Astrocyte of the spinal cord (primary cell): ENCODE results near the gene ARMS2.
A peak's percentile ranks its signal among the peaks of the same experiment; 100 is the strongest.

ENCODE experiments used
- DNase-seq: peaks from one replicate; pipeline ENCODE4 v3.0.0; 2011; ENCODE audit warnings: low read depth, low spot score
- H3K4me3 ChIP-seq: 2 replicates; pipeline ENCODE4 v1.5.1; 2011; ENCODE audit warnings: low read depth, mild to moderate bottlenecking, low read length, moderate library complexity
- in situ Hi-C: cut with HindIII; loops from 2 replicates; pipeline ENCODE4 v1.10.0; 2017; ENCODE audit warnings: low sequenced_read_pairs
- TF ChIP-seq, protein P1 (sequence below): IDR thresholded peaks from 2 replicates; pipeline ENCODE4 v1.5.1; 2012; ENCODE audit warnings: low read depth, mild to moderate bottlenecking, low read length, inconsistent platforms

The ARMS2 gene, protein sequence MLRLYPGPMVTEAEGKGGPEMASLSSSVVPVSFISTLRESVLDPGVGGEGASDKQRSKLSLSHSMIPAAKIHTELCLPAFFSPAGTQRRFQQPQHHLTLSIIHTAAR

DNA sequence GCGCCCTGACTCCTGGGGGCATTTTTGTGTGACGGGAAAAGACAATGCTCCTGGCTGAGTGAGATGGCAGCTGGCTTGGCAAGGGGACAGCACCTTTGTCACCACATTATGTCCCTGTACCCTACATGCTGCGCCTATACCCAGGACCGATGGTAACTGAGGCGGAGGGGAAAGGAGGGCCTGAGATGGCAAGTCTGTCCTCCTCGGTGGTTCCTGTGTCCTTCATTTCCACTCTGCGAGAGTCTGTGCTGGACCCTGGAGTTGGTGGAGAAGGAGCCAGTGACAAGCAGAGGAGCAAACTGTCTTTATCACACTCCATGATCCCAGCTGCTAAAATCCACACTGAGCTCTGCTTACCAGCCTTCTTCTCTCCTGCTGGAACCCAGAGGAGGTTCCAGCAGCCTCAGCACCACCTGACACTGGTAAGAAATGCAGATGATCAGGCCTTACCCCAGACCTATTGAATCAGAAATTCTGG, at the start of gene ARMS2:
ARMS2 (plus strand) TSS at position 51 of the 478 bp plus-strand sequence; CDS start at position 126, 75 bp downstream.
- in situ Hi-C loops = no loop called here
- no peak for DNase-seq
- TF ChIP-seq, protein P1, sequence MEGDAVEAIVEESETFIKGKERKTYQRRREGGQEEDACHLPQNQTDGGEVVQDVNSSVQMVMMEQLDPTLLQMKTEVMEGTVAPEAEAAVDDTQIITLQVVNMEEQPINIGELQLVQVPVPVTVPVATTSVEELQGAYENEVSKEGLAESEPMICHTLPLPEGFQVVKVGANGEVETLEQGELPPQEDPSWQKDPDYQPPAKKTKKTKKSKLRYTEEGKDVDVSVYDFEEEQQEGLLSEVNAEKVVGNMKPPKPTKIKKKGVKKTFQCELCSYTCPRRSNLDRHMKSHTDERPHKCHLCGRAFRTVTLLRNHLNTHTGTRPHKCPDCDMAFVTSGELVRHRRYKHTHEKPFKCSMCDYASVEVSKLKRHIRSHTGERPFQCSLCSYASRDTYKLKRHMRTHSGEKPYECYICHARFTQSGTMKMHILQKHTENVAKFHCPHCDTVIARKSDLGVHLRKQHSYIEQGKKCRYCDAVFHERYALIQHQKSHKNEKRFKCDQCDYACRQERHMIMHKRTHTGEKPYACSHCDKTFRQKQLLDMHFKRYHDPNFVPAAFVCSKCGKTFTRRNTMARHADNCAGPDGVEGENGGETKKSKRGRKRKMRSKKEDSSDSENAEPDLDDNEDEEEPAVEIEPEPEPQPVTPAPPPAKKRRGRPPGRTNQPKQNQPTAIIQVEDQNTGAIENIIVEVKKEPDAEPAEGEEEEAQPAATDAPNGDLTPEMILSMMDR = no peak
- no peak within 1 kb of the TSS for H3K4me3 ChIP-seq

DNA sequence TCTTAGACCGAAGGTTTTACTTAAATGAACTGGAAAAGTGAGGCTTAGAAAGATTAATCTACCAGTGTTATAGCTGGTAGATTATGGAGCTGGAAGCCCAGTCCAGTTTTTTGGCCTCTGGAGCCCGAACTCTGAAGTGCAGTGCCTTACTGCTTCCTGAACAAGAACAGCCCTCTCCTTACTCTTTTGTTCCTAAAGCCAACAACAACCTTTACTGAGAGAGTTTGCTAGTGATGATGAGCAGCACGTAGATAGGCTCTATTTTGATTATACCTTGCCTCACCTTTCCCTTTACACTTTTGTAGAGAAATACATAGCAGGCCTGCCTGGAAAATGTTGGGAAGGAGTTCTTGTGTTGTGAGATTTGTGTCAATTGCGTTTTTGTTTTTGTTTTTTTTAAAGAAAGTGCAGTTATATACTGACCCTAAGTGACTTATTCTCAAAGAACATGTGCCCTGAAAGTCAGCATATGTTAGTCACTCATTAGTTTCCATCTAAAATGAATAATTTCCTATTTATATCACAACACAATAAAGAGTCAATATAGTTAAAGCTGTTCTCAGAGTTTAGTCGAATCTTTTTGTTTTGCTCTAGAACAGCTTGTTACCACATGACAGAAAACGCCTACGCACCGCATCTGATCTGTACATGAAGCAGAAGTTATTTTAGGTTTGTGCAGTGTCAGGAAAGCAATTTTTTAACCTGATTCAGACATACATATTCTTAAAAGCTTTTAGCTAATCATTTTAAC, 46.9 kb upstream of the ARMS2 start:
- TF ChIP-seq, protein P1 = no peak
- H3K4me3 ChIP-seq = no peak overlapping the region
- in situ Hi-C loops = no loop called here
- no peak for DNase-seq

DNA sequence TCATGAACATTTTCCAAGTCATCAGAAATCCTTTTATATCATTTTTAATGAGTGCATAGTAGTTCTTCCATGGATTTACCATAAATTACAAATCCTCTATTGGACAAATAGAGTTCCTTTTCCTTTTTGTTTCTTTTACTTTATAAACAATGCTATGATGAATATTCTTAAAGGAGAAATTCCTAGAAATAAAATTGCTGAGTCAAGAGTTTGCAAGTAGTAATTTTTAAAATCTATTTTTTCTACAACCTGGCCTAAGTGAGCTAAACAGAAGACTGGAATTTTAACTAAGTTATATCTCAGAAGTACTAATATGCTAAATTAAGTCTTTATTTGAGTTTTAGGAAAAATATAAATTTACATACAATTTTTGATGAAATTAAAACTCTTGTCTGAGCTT, 41.1 kb upstream of the ARMS2 start:
- in situ Hi-C loops = no loop called here
- H3K4me3 ChIP-seq = no peak overlapping the region
- TF ChIP-seq, protein P1 = no peak
- DNase-seq = no peak

DNA sequence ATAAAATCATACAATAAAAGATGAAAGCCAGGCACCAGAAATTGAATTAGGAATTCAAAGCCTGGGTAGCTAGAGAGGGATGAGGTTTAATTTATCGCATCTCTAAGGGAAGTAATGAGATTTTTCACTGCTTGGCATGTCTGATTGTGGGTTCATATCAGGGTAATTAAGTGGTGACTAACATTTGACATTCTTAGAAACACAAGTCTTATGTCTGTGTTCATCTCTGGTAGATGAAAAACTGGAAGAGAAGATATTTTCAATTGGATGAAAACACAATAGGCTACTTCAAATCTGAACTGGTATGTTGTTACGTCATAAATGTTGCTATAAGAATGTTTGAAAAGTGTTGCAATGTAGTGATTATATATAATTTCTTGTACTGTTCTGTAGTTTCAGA, 36.8 kb upstream of the ARMS2 start:
- TF ChIP-seq, protein P1 = no peak
- in situ Hi-C loops = no loop called here
- no peak overlapping the region for H3K4me3 ChIP-seq
- DNase-seq = no peak

DNA sequence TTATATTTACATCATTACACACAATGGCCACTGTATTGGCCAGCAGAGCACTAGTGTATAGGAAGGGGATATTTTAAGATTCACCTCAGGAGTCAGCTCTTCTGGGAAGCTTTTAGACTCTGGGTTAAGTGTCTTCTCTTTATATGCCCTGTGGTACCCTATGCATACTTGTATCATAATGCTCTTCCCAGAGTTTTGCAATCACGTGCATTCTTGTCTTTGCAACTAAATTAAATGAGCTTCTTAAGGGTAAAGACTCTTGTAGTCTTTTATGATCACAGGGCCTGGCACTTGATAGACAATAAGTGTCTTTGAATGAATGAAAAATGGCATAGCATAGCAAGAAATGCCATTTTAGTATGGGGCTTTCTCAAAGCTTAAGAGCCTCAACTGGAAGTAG, 35.4 kb upstream of the ARMS2 start:
- in situ Hi-C loops = no loop called here
- DNase-seq = no peak
- TF ChIP-seq, protein P1 = no peak
- no peak overlapping the region for H3K4me3 ChIP-seq

DNA sequence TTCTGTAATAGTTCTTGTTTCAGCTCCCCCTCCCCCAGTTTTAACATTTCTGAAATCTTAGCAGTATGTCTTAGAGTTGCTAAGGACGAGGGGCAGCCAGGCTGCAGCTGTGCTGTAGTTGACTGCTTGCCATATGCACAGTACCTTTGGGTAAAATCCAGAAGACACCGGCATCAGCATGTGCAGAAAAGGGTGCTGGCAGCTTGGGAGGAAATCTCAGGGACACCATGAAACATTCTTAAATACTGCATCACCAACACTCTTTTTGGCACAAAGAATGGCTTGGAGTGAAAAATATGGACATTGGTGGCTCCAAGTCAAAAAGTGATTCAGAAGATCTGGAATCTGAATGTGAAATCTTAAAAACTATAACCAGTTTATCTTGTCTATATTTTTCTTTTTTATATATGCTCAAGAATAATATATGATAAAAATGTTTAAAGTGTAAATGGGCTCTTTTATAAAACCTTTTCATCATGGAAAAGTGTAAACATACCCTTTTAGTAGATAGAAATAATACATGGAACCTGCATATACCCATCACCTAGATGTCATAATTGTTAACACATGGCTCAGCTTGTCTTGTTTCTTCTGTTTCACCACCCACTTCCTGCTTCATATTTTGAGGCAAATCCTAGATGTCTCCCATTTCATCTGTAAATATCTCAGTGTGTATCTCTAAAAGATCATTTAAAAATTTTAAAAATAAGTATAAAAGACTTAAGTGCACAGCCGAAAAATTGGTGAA, 34.4 kb upstream of the ARMS2 start:
- no peak overlapping the region for H3K4me3 ChIP-seq
- TF ChIP-seq, protein P1 = no peak
- DNase-seq = peak; percentile 83
- in situ Hi-C loops = no loop called here
